ENCODE measurements around the gene CDKN3.

GRCh38 chr14:54387328-54387727 lies 9.5 kb upstream of the CDKN3 start:
- TF ChIP-seq CTCF (IDR thresholded peaks at IDR 0.05; ENCODE audit: insufficient read depth, low read depth, low read length) (no peak), EZH2 (IDR thresholded peaks at IDR 0.05; ENCODE audit: insufficient read depth, low read length) (no peak)
